Left kidney (tissue), 2 donors: ENCODE results near the gene TEX38. TPM values are rescaled to one million over a fixed set of nuclear protein-coding genes. Genes with fewer than 3 reads are reported as not detected.
"Not testable (repeated sequence)": the region's sequence is repeated elsewhere in the genome, so short reads cannot be mapped to it uniquely, and the experiment has no call there.

Experiments used
- DNase-seq: peaks from one replicate; pipeline ENCODE4 v3.0.0-alpha.2; 2013
- polyA plus RNA-seq: library from polyadenylated mRNA; unstranded; fragments of 120-200 nt; gene quantifications from one replicate; pipeline ENCODE4 v1.2.1, GENCODE V29; 2013; ENCODE audit not compliant: insufficient read length

TEX38 gene
- polyA plus RNA-seq, 1 donor, result 0.62 TPM

GRCh38 chr1:46687921-46688509 is 16.4 kb downstream of the TEX38 start:
- no peak for DNase-seq

GRCh38 chr1:46689356-46689755 is 17.7 kb downstream of the TEX38 start:
- no peak for DNase-seq

- DNase-seq, result no peak
Measured at GRCh38 chr1:46689897-46690296, 18.2 kb downstream of the TEX38 start.

GRCh38 chr1:46690931-46691421 is 19.3 kb downstream of the TEX38 start:
- DNase-seq, result no peak

- no peak for DNase-seq
Measured at GRCh38 chr1:46691997-46692790, 20.5 kb downstream of the TEX38 start.

GRCh38 chr1:46692811-46693770 is 21.4 kb downstream of the TEX38 start:
- no peak for DNase-seq

- not testable (repeated sequence) for DNase-seq
Measured at GRCh38 chr1:46694676-46695075, 23.0 kb downstream of the TEX38 start.

- DNase-seq, result no peak
Measured at GRCh38 chr1:46697053-46697452, 25.4 kb downstream of the TEX38 start.

GRCh38 chr1:46699666-46700065 is 28.0 kb downstream of the TEX38 start:
- DNase-seq, result no peak

GRCh38 chr1:46703927-46704641 is 32.4 kb downstream of the TEX38 start:
- no peak for DNase-seq

GRCh38 chr1:46705408-46705807 is 33.8 kb downstream of the TEX38 start:
- no peak for DNase-seq

GRCh38 chr1:46708121-46708520 is 36.5 kb downstream of the TEX38 start:
- DNase-seq, result no peak

GRCh38 chr1:46714976-46715375 is 43.3 kb downstream of the TEX38 start:
- DNase-seq, result no peak

- no peak for DNase-seq
Measured at GRCh38 chr1:46717654-46718053, 46.0 kb downstream of the TEX38 start.

- DNase-seq, result no peak
Measured at GRCh38 chr1:46718340-46718726, 46.7 kb downstream of the TEX38 start.

GRCh38 chr1:46718727-46719622 is 47.3 kb downstream of the TEX38 start, which contains the start of gene EFCAB14:
Gene EFCAB14, minus strand, starts transcription at chr1:46719114. Its CDS starts 1,027 bp downstream, at chr1:46718087.
- peak; percentile 92 for DNase-seq

- DNase-seq, result no peak
Measured at GRCh38 chr1:46719689-46720088, 48.0 kb downstream of the TEX38 start.

- DNase-seq, result not testable (repeated sequence)
Measured at GRCh38 chr1:46720319-46720718, 48.7 kb downstream of the TEX38 start.

GRCh38 chr1:46721204-46721603 is 49.5 kb downstream of the TEX38 start:
- no peak for DNase-seq

- no peak for DNase-seq
Measured at GRCh38 chr1:46721686-46722205, 50.1 kb downstream of the TEX38 start.
